BE2C (cell line): Measurements from ENCODE around the gene GCNT3.

ENCODE experiments used
- DNase-seq: peaks from one replicate; pipeline ENCODE4 v3.0.0-alpha.2; 2020
- H3K27me3 ChIP-seq: fragments of 250-450 bp; sonication (Bioruptor Pico); 2 replicates; pipeline ENCODE4 v1.5.1; 2020; ENCODE audit warnings: mild to moderate bottlenecking
- H3K36me3 ChIP-seq: fragments of 250-450 bp; sonication (Bioruptor Pico); 2 replicates; pipeline ENCODE4 v1.5.1; 2020; ENCODE audit warnings: mild to moderate bottlenecking
- H3K4me1 ChIP-seq: fragments of 250-450 bp; sonication (Bioruptor Pico); 2 replicates; pipeline ENCODE4 v1.5.1; 2020
- H3K4me3 ChIP-seq: 2 replicates; pipeline ENCODE4 v1.5.1; 2011; ENCODE audit warnings: low read depth, low read length
- H3K9me3 ChIP-seq: fragments of 250-450 bp; sonication (Bioruptor Pico); 2 replicates; pipeline ENCODE4 v1.5.1; 2020
- TF ChIP-seq, protein P1 (sequence below): IDR thresholded peaks from 2 replicates; pipeline ENCODE4 v1.5.1; 2012; ENCODE audit warnings: mild to moderate bottlenecking, low read depth, low read length

Gene GCNT3

DNA sequence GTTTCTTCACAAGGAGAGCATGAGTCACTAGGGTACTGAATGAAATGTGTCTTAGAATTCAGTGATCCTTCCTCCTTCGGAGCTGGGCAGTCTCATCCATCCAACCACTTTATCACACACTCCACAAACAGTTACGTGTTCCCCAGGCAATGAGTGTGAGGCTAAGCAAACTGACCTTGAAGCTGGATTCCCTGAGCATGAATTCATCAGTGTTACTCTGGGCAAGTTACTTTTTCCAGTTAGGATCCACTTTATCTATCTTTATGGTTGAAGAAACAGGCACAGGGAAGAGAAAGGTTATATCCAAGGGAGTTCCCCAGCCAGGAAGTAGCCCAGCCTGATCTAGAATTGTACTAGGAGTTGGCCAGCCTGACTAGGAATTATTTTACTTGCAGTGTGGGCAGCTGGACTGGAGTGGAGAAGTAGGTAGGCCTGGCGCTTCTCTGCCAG, 17.1 kb upstream of the GCNT3 start:
- no peaks in the 10 kb centered on the region for H3K4me1 ChIP-seq
- no peaks in the 10 kb centered on the region for H3K36me3 ChIP-seq
- H3K9me3 ChIP-seq, result no peaks in the 10 kb centered on the region
- H3K4me3 ChIP-seq, result no peak overlapping the region
- DNase-seq, result no peak
- no peaks in the 10 kb centered on the region for H3K27me3 ChIP-seq
- TF ChIP-seq, protein P1, sequence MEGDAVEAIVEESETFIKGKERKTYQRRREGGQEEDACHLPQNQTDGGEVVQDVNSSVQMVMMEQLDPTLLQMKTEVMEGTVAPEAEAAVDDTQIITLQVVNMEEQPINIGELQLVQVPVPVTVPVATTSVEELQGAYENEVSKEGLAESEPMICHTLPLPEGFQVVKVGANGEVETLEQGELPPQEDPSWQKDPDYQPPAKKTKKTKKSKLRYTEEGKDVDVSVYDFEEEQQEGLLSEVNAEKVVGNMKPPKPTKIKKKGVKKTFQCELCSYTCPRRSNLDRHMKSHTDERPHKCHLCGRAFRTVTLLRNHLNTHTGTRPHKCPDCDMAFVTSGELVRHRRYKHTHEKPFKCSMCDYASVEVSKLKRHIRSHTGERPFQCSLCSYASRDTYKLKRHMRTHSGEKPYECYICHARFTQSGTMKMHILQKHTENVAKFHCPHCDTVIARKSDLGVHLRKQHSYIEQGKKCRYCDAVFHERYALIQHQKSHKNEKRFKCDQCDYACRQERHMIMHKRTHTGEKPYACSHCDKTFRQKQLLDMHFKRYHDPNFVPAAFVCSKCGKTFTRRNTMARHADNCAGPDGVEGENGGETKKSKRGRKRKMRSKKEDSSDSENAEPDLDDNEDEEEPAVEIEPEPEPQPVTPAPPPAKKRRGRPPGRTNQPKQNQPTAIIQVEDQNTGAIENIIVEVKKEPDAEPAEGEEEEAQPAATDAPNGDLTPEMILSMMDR, result no peak

- TF ChIP-seq, protein P1, result no peak
- no peak for DNase-seq
- no peaks in the 10 kb centered on the region for H3K27me3 ChIP-seq
- no peak overlapping the region for H3K4me3 ChIP-seq
- no peaks in the 10 kb centered on the region for H3K36me3 ChIP-seq
- H3K9me3 ChIP-seq, result no peaks in the 10 kb centered on the region
- no peaks in the 10 kb centered on the region for H3K4me1 ChIP-seq
These were observed 16.6 kb upstream of the GCNT3 start for GRCh38 chr15:59594991-59595390.

GRCh38 chr15:59595434-59595915, 16.1 kb upstream of the GCNT3 start:
- TF ChIP-seq, protein P1, result no peak
- Histone ChIP-seq H3K36me3 (no peaks in the 10 kb centered on the region), H3K4me3 (no peak overlapping the region), H3K9me3 (no peaks in the 10 kb centered on the region), H3K4me1 (no peaks in the 10 kb centered on the region), H3K27me3 (no peaks in the 10 kb centered on the region)
- no peak for DNase-seq

GRCh38 chr15:59596640-59597039, 14.9 kb upstream of the GCNT3 start:
- no peak overlapping the region for H3K4me3 ChIP-seq
- H3K9me3 ChIP-seq, result no peaks in the 10 kb centered on the region
- no peaks in the 10 kb centered on the region for H3K4me1 ChIP-seq
- no peak for DNase-seq
- no peaks in the 10 kb centered on the region for H3K36me3 ChIP-seq
- no peaks in the 10 kb centered on the region for H3K27me3 ChIP-seq
- TF ChIP-seq, protein P1, result no peak

GRCh38 chr15:59598461-59598860, 13.1 kb upstream of the GCNT3 start:
- Histone ChIP-seq H3K4me3 (no peak overlapping the region), H3K27me3 (no peaks in the 10 kb centered on the region), H3K9me3 (no peaks in the 10 kb centered on the region), H3K4me1 (no peaks in the 10 kb centered on the region), H3K36me3 (no peaks in the 10 kb centered on the region)
- TF ChIP-seq, protein P1, result no peak
- DNase-seq, result no peak

- Histone ChIP-seq H3K4me3 (no peak overlapping the region), H3K27me3 (peaks cover 11% of the 10 kb centered on the region), H3K4me1 (no peaks in the 10 kb centered on the region), H3K36me3 (no peaks in the 10 kb centered on the region), H3K9me3 (no peaks in the 10 kb centered on the region)
- TF ChIP-seq, protein P1, result no peak
- DNase-seq, result no peak
These were observed 5.6 kb upstream of the GCNT3 start for GRCh38 chr15:59605994-59606393.
